OCI-LY1 (cell line): ENCODE measurements around the gene PRODH.

Source experiments
- CTCF ChIP-seq: fragments of 200-600 bp; sonication (generic), shearing (Covaris generic); IDR thresholded peaks from 2 replicates; pipeline ENCODE4 v1.5.1; 2017; ENCODE audit warnings: mild to moderate bottlenecking, antibody characterized with exemption, low read length, moderate library complexity, mixed read lengths
- EZH2 ChIP-seq: fragments of 200-600 bp; sonication (generic), shearing (Covaris generic); IDR thresholded peaks from 2 replicates; pipeline ENCODE4 v1.8.0; 2017; ENCODE audit warnings: borderline replicate concordance, mixed run types, mild to moderate bottlenecking, antibody characterized with exemption, low read length, moderate library complexity, mixed read lengths

DNA sequence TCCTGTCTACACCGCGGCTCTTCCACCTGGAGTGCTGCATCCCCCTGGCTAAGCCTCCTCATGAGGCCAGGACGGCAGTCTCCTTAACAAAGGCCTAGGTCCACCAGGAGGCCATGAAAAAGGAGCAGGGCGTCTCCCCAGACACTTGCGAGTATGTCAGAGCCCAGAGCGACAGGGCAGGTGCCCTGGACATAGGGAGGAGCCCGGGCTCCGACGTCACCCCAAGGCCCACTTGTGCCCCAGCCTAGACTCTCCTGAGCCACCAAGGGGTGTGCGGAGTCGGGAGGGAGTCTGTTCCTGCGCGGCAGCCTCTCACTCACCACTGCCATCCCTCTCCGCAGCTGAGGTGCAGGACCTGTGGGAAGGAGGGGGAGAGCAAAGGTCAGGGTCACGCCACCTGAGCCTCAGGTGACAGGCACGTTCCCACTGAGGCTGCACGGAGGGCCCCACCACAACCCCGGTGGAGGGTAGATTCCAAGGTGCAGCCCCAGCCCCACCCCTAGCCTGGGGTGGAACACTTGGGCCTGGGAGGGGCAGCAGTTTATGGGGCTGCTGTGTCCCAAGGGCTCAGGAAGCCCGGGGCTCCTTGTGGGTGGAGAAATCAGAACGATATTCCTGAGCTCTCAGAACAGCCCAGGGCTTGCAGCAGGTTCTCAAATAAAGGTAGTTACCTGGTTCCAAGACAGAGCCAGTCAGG lies 10.6 kb downstream of the PRODH start:
- TF ChIP-seq CTCF (no peak), EZH2 (no peak)
